Myocyte (in vitro differentiated cells): ENCODE results near the gene PHACTR2. TPM values are rescaled to one million over a fixed set of nuclear protein-coding genes. Genes with fewer than 3 reads are reported as not detected.
"Not testable (repeated sequence)": the region's sequence is repeated elsewhere in the genome, so short reads cannot be mapped to it uniquely, and the experiment has no call there.

Source experiments
- DNase-seq: peaks from one replicate; pipeline ENCODE4 v3.0.0-alpha.2; 2012; ENCODE audit warnings: low read depth
- total RNA-seq: library from RNA; depleted of rRNA; stranded (reverse); fragments of >200 nt; gene quantifications from 2 replicates; pipeline ENCODE4 v1.2.3, GENCODE V29; 2014

Gene PHACTR2
- total RNA-seq, 1 donor from 2014 or later, result 51.2 TPM

DNA sequence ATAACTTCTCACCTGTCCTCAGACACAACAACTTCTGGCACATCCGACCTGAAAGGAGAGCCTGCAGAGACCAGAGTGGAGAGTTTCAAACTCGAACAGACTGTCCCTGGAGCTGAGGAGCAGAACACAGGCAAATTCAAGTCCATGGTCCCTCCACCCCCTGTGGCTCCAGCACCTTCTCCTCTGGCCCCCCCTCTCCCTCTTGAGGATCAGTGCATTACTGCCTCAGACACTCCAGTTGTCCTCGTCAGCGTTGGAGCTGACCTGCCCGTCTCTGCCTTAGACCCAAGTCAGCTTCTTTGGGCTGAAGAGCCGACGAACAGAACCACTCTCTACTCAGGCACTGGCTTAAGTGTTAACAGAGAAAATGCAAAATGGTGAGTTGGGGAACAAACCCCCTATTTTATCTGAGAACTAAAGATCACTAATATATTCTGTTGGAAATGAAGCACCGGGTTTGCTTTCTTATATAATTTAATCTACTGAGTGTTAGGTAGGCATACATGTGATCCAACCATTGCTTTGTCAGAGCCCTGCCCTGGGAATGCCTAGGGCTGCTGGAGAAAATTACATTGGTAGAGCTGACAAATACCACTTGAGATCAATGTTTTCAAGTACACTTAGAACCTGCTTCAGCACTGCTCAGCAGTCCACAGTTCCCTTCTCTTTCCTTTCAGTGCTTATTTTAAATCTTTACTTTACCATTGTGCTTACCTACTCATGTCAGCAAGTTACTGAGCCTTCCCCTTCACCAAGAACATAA is 87.8 kb downstream of the PHACTR2 start:
- DNase-seq, result no peak

- no peak for DNase-seq
These were observed 88.4 kb downstream of the PHACTR2 start for GRCh38 chr6:143766185-143766553.

- DNase-seq, result no peak
These were observed 89.7 kb downstream of the PHACTR2 start for GRCh38 chr6:143767433-143767832.

DNA sequence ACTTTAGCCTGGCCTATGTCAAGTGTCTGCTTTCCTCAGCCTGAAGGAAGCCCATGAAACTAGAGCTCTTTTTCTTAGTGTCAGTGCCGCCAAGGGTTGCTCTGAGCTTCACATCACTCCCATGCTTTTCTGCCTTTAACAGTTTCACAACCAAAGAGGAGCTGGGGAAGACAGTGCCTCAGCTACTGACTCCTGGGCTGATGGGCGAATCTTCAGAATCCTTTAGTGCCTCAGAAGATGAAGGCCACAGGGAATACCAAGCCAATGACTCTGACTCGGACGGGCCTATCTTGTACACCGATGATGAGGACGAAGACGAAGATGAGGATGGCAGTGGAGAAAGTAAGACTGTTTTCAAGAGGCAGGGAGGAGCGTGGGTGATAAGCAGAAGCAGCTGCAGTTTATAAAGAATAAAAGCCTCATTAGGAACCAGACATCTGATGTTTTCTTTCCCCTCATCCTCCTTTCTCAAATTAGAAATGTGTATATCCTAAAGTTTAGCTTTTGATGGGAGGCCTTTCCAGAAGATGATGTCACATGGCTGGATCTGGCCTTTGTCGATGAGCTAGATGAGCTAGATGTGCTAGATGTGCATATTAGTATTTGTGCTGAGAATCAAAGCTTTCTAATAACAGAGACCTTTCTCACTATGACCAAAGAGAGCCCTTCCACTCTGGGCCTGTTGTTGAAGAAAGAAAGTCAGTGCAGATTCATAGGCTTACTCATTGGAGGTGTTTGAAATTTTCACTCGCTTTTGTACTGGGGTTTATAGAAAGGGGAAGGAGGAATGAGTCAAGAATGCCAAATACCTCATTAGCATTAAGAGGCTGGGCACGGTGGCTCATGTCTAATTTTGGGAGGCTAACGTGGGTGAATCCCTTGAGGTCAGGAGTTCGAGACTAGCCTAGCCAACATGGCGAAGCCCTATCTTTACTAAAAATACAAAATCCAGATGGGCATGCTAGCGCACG is 94.6 kb downstream of the PHACTR2 start:
- peak; percentile 35 for DNase-seq

DNA sequence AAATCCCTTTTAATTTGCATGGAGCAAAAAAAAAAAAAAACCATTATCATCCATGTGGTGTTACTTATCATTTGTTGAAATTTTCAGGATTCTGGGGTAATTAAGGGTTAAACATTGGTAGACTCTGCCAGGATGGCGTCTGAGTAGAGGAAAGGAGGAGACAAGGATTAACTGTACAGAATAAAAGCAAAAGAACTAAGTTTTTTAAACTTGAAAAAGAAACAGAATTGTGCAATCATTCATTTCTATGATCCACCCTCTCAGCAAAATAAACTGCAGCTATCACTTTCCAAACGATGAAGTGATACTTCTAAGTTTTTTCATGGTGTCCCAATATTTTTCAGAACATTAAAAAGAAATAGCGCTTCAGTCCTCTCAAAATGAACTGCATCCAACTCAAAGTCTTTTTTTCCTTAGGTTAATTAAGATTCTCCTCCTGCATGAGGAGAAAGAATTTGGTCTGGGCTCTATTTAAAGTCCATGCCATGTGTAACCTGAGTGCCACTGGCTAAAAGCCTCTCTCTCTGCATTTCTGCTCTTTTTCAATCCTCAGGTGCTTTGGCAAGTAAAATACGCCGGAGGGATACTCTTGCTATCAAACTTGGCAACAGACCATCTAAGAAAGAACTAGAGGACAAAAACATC is 95.9 kb downstream of the PHACTR2 start:
- peak; percentile 4 for DNase-seq

DNA sequence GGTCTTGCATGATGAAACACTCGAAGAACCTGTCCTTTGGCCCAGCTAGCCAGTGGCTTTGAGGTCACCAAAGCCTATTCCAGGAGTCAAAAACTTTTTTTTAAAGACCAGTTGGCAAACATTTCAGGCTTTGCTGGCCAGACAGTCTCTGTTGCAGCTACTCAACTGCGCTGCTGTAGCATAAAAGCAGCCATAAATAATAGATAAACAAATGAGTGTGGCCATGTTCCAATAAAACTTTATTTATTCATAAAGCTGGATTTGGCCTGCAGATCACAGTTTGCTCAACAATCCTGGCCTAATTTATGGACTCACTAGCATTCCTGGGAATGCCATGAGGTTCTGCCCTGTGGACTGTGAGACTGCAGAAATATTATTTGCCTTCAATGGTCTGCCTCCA is 96.6 kb downstream of the PHACTR2 start:
- DNase-seq, result peak; percentile 29

- no peak for DNase-seq
These were observed 97.6 kb downstream of the PHACTR2 start for GRCh38 chr6:143775336-143775735.

DNA sequence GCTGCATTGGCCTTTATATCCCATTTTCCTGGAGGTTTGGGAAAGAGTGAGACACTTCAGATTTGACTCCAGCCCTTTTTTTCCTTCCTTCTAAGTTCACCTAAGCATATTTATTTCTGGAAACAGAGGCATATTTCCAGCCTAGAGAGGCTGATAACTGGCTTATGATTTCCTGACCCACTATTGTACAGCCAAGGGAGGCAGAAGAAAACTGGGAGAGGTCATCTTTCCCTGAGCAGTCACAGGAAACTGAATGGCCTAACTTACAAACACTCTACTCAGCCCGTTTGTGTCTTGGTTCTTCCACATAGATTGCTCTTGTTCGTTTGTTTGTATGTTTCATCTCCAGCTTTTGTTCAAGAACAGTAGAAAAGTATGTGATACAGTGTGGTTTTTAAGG is 101.2 kb downstream of the PHACTR2 start:
- no peak for DNase-seq

DNA sequence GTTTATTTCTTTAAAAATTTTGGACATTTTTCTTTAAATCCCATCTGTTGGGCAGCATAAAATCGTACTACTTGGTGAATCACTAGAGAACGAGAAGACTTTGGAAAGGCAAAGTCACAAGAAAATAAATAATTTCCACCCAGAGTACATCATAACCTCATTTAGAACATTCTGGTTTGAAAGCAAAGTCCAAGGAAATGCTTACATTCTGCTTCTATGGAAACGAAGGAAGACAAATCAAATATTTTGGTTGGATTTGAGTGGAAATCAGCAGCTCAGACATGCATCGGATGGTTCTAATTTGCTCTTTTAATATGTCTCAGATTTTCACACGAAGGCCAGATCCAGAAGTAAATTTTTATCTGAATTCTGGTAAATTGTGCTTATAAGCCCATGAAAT is 104.7 kb downstream of the PHACTR2 start:
- DNase-seq, result no peak

DNA sequence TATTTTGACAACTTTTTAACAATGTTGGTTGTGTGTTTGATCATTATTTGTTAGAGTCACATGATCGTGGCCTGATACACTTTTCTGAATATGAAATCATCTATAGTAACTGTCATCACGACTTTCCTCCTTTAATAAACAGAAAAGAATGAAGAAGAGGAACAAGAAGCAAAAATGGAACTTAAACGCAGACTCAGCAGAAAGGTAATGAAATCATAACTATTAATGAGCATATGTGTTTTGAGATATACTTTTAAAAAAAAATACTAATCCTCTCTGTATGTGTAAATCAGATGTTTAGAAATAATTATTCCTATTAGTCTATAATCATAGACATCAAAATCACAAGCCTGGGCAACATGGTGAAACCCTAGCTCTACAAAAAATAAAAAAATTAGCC is 105.3 kb downstream of the PHACTR2 start:
- DNase-seq, result no peak

- no peak for DNase-seq
These were observed 106.6 kb downstream of the PHACTR2 start for GRCh38 chr6:143784316-143784715.

DNA sequence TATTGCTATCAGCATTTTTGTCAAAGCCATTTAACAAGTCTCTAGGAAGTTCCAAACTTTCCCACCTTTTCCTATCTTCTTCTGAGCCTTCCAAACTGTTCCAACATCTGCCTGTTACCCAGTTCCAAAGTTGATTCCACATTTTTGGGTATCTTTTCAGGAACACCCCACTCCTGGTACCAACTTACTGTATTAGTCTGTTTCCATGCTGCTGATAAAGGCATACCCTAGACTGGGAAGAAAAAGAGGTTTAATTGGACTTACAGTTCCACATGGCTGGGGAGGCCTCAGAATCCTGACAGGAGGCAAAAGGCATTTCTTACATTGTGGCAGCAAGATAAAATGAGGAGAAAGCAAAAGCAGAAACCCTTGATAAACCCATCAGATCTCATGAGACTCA is 108.6 kb downstream of the PHACTR2 start:
- not testable (repeated sequence) for DNase-seq

- DNase-seq, result no peak
These were observed 114.9 kb downstream of the PHACTR2 start for GRCh38 chr6:143792402-143793279.

DNA sequence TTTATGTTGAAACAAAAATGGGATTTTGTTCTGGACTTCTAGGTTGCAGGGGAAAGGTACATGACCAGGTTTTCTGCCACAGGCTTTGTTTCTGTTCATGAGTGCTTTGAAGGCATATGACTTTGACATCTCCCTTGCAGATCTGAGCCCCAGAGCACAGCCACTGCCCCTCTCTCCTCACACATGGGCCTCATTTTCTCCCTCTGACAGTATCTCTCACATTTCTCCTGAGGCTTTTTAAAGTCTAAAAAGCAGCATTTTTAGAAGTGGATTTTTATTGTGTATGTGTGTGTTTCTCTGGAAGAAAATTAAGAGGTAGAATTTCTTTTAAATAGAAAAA is 115.5 kb downstream of the PHACTR2 start:
- no peak for DNase-seq

DNA sequence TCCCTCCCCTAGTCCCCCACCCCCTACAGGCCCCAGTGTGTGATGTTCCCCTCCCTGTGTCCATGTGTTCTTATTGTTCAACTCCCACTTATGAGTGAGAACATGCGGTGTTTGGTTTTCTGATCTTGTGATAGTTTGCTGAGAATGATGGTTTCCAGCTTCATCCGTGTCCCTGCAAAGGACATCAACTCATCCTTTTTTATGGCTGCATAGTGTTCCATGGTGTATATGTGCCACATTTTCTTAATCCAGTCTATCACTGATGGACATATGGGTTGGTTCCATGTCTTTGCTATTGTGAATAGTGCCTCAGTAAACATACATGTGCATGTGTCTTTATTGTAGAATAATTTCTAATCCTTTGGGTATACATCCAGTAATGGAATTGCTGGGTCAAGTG is 118.8 kb downstream of the PHACTR2 start:
- DNase-seq, result not testable (repeated sequence)

DNA sequence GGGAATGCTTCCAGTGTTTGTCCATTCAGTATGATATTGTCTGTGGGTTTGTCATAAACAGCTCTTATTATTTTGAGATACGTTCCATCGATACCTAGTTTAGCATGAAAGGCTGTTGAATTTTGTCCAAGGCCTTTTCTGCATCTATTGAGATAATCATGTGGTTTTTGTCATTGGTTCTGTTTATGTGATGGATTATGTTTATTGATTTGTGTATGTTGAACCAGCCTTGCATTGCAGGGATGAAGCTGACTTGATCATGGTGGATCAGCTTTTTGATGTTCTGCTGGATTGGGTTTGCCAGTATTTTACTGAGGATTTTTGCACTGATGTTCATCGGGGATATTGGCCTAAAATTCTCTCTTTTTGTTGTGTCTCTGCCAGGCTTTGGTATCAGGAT is 120.7 kb downstream of the PHACTR2 start:
- DNase-seq, result not testable (repeated sequence)

- DNase-seq, result no peak
These were observed 125.2 kb downstream of the PHACTR2 start for GRCh38 chr6:143802833-143803565.

DNA sequence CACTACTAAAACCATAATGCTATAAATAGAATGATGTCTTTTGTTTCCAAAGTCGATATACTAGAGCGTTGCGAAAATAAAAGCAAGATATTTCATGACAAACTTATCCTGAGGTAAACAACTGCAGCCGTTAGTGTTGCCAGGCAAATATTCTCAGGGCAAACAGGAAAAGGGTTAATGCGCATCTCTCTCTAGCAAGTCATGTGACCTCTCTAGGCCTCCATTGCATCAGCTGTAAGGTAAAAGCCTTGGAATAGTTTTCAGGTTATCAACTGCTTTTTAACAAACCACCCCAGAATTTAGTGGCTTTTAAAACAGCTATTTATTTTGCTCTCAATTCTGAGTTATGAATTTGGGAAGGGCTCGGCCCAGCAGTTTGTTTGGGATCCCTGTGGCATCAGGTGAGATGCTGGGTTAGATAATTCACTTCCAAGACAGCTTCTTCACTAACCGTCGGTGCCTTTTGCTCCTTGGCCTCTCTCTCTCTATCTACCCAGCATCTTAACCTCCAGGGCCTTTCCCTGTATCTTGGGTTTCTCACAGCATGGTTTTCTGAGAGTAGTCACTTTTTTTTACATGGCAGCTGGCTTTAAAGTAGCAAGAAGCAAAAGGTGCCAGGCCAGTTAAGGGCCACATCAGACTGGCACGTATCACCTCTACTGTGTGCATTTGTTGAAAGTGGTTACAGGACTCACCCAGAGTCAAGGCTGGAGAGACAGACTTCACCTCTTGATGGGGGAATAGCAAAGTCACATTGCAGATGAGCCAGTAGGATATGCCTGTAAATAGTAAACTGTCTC is 126.2 kb downstream of the PHACTR2 start:
- DNase-seq, result no peak

- no peak for DNase-seq
These were observed 127.1 kb downstream of the PHACTR2 start for GRCh38 chr6:143804835-143805239.
